HG02759 (cell line): Measurements from ENCODE around the gene MPPE1.
A peak's percentile ranks its signal among the peaks of the same experiment; 100 is the strongest.
"Not testable (repeated sequence)": the region's sequence is repeated elsewhere in the genome, so short reads cannot be mapped to it uniquely, and the experiment has no call there.

Experiments
- ATAC-seq: cut with Tn5 transposase; IDR thresholded peaks from one replicate; pipeline ENCODE4 v1.9.1; 2021; ENCODE audit warnings: mild to moderate bottlenecking, moderate library complexity; ENCODE audit not compliant: unreplicated experiment

Gene MPPE1, protein sequence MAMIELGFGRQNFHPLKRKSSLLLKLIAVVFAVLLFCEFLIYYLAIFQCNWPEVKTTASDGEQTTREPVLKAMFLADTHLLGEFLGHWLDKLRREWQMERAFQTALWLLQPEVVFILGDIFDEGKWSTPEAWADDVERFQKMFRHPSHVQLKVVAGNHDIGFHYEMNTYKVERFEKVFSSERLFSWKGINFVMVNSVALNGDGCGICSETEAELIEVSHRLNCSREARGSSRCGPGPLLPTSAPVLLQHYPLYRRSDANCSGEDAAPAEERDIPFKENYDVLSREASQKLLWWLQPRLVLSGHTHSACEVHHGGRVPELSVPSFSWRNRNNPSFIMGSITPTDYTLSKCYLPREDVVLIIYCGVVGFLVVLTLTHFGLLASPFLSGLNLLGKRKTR

DNA sequence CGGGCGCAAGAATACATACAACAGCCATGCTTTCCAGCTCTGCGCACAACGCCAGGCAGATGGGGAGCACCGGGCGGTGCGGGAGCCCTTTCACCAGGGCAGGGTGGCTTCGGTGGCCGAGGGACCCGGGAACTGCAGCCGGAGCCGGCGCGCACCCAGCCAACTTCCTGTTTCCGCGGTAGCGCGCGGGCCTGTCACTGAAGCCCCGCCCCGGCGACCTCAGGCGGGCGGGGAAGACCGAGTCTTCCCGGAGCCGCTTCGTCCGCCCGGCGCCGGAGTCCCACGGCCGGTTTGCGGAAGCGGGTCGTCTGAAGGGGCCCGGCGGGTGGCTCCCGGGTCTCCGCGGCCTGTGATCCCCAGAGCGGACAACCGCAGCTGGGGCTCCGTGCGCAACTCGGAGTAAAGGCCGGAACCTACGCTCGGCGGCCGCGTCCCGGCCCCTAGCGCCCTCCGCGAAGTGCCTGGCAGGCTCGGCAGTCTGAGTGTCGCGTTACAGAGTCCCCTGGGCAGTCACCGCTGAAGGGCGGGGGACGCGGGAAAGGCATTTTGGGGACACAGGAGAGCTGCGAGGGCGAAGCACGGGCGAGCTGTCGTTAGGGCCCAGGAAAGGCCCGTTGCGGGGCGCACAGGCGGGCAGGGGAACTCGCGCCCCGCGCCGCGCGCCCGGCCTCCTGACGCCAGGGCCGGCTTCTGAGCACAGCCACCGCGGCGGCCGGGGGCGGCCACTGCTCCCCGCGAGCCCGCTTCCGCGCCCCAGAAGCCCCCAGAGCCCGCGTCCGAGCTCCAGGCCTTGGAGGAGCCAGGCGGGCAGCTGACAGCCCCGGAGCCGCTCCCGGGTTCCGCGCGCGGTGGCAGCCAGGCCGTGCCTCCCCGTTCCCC, at the start of gene MPPE1:
Gene MPPE1 (minus strand): TSS at position 136 of the 879 bp plus-strand sequence. CDS start 11,053 bp downstream, outside the sequence.
- peak; percentile 91 for ATAC-seq

DNA sequence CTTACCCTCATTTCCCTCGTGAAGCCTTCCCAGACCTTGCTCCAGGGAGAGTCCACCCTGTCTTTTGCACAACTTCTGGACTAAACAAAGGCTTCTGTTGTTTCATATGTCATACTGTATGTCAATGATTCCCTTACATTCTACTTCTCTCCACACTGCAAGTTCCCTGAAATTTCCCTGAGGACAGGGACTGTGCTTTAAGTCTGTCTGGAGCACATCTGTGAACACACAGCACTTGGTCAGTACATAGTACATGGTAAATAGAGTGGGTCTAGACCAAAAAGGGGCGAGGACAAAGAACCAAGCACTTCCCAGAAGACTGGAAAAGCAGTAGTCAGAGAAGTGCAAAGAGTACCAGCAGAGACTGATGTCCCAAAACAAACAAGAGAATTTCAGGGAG, 49.5 kb upstream of the MPPE1 start:
- ATAC-seq, result no peak

DNA sequence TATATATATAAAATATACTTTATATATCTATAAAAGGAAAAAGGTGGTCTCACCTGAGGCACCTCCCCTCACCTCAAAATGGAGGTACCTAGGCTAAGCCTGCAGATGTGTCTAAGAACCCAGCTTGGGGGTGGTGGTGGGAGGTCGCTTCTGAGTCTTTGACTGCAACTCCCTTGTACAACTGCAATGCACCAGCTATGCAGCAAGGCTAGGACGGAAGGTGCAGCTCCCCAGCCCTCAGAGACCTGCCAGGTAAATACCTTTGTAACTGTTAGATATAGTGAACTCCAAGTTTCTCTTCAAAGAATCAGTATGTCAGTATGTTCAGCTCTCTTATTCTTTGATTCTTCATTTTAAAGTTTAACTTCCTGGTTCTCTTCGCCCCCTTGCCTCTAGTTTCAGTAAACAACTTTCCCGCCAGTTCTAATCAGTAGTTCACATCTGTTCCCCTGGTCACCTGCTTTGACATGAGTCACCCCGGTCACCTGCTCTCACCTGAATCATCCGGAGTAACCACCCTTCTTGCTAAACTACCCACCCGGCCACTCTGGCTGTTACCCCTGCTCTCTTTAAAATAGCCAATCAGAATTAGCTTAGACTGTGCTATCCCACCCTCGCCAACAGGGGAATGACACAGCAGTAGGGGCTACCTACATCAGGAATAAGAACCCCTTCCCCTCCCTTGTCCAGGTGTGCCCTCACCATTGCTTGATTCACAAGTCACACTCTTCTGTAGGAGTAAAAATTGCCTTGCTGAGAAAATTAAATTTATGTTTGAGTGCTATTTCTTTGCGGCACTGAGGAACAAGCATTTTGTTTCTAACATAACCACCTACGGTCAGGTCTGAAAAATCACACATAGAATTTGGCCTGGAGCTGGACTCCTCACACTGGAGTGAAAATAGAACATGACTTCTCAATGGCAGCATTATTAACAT, 48.5 kb upstream of the MPPE1 start:
- no peak for ATAC-seq

DNA sequence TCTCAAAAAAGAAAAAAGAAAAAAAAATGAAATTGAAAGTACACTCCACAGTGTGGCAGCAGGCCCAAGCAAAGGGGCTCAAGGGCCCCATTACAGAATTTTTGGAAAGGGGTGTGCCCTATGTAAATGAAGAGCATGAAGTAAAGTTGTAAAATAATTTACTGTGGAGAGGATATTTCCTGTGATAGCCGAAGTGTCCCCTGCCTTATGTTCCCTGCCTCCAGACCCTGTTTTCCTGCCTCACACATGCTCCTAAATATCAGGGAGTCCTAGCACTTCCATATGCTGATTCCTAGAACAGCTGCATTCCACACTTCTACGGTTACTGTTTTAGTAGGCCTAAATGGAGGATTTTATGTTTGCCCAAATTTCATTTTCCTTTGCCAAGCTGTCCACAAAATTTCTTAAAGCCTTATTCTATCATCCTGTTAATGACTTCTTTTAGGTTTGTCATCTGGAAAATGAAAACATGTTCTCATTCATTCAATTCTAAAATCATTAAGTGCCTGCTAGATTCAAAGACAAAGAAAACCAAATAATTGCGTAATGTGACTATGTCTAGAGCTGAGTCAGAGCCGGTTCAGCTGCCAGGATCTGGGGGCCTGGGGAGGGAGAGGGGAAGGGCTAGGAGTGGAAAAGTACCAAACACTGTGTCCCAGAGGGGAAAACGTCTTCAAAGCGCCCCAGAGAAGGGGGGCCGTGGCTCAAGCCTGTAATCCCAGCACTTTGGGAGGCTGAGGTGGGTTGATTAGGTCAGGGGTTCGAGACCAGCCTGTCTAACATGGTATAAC, 47.3 kb upstream of the MPPE1 start:
- ATAC-seq, result no peak

DNA sequence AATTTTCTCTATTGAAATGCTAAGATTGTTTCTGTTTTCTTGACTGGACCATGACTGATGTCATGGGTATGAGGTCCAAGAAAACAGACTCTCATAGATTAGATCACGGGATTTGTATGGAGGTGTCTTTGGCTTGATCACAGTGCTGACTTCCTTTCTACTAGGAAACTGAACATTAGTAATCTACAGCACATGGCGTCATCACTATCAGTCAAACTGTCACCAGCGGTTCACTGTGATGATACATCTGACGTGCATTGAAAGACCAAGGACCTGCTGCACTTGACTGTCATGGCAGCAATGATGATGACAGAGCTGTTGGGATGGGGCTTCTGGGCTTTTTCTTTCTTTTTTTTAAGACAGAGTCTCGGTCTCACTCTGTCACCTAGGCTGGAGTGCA, 45.0 kb upstream of the MPPE1 start:
- ATAC-seq, result no peak

DNA sequence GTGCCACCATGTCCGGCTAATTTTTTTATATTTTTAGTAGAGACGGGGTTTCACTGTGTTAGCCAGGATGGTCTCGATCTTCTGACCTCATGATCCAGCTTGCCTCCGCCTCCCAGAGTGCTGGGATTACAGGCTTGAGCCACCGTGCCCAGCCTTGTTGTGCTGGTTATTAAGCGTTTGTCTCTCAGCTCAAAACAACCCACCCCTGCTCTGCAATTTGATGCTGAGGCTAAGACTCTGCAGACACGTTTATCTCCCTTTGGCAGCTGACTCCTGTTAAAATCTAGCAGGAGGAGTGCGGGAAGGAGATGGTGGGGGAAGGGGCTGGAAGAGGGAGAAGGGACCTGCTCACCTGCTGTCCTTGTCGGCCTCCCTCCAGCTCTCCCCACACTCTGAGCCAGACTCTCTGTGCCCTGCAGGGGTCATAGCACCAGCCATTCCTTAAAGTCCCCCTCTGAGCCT, 43.3 kb upstream of the MPPE1 start:
- ATAC-seq, result no peak

DNA sequence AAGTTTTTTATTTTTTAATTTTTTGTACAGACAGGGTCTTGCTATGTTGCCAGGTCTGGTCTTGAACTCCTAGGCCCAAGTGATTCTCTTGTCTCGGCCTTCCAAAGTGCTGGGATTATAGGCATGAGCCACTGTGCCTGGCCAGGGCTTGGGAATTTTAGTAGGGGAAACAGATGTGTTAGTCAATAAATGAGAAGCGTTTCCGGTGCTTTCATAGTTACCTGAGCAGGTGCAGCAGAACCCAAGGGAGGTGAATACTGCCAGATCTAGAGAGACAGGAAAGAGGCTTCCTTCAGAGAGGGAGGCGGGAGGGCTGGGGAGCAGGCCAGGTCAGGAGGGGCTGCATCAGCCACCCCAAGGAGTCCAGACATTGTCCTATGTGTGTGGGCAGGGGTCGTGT, 42.7 kb upstream of the MPPE1 start:
- no peak for ATAC-seq

DNA sequence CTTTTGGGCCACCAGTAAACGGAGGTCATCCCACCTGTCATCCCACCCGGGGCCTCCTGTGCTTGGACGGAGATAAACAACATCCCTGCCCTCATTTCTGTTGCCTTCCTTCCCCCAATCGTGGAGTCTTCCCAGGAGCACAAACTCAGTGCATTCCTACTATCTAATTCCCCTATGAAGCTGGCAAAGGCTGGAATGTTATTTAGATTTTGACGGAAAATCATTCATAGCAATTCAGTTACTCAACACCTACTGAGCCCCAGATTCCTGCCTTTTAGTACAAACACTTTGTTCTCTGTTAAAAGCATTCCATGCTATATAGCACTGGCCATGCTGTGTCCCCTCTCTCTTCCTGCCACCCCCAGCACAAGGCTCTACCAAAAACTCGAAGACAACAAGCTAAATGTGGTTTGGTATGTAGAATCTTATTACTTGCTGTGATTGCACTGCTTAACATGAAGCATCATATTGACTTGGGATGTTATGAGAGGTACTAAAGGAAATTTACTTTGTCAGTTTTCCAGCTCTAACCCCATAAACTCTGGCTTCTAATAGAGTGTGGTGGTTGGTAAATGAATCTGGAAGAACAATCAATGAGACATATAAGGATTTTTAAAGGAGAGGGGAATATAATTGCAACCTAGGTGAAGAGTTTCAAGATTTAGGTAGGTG, 40.9 kb upstream of the MPPE1 start:
- no peak for ATAC-seq

DNA sequence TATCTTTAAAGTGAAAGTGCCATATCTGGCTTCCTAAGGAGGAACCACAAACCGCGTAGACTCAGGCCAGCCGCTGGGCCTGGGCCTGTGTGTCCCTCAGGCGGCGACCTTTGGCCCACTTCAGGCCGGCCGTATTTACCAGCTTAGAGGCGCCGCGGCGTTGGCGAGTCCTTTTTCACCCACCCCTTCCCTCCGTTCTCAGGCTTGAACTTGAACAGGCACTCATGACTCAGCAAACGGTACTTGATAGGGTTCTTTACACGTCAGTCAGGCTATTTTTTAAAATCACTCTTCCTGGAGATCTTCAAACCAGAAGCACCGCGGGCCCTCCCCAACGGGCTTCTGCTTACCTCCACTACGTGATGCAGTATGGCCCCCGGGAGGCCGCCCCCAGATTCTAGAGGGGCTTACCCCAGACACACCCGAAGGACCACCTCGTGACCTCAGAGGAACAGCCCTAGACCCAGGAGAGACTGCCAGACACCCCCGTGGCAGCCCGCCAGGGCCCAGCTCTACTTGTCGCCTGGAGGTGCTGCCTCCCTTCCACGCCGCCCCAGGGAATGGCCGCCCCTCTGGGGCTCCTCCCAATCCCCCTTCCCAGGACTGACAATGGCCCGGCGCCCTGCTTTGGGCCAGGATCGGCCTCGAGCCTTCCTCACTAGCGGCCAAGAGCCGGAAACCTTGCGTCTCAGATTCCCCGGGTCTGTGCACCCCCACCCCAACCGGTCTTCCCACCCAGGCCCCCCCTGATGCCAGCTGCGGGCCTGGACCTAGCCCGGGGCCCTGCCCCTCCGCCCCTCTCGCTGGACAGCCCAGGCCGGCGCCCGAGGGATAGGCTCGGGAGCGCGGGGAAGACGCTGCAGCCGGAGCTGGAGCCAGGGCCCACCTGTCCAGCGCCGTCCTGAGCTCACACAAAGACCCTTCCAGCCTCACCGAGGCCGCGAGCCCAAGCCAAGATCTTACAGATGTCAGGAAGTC, 39.4 kb upstream of the MPPE1 start:
- peak; percentile 86 for ATAC-seq

DNA sequence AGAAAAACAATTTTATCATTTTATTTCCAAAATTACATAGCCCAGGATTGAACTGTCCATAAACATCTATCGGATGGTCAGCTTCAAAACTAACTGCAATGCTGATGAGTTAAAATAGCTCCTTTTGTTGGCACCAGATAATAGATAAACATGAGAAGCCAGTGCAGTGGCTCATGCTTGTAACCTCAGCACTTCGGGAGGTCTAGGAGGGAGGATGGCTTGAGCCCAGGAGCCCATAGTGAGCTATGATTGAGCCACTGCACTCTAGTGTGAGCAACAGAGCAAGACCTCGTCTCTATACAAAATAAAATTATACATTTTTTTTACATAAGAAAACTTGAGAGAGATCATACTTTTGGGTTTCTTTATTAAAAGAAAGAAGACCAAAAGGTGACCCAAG, 38.6 kb upstream of the MPPE1 start:
- no peak for ATAC-seq

DNA sequence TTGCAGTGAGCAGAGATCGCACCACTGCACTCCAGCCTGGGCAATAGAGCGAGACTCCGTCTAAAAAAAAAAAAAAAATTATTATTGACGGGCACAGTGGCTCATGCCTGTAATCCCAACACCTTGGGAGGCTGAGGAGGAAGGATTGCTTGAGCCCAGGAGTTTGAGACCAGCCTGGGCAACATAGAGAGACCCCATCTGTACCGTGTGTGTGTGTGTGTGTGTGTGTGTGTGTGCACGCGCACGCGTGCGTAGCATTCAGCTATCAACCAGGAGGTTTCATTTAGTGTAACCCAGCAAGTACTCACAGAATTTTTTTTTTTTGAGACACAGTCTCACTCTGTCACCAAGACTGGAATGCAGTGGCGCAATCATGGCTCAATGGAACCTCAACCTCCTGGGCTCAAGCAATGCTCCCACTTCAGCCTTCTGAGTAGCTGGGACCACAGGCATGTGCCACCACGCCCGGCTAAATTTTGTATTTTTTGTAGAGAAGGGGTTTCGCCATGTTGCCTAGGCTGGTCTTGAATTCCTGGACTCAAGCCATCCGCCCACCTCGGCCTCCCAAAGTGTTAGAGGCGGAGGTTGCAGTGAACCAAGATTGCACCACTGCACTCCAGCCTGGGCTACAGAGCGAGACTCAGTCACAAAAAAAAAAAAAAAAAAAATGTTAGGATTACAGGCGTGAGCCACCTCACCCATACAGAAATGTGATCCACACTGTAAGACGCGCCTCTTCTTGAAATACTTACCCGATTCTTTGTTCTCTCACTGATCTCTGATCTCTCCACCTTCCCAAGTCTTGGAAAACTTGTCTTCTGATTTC, 37.9 kb upstream of the MPPE1 start:
- ATAC-seq, result not testable (repeated sequence)

DNA sequence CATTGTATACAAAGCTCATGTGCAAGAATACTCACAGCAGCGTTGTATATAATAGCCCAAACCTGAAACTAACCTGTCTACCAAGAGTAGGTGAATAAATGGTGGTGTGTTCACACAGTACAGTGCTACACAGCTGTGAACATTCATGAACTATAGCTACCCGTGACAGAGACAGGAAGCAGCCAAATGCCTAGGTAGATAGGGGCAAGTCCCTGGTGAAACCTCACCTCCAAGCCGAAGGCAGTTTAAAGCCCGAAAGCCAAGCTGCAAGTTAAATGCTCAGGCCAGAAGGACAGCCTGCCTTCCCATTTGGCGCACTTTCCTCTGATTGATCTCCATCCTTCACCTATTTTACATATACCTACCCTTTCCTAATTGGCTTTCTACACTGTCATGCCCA, 36.7 kb upstream of the MPPE1 start:
- ATAC-seq, result no peak

DNA sequence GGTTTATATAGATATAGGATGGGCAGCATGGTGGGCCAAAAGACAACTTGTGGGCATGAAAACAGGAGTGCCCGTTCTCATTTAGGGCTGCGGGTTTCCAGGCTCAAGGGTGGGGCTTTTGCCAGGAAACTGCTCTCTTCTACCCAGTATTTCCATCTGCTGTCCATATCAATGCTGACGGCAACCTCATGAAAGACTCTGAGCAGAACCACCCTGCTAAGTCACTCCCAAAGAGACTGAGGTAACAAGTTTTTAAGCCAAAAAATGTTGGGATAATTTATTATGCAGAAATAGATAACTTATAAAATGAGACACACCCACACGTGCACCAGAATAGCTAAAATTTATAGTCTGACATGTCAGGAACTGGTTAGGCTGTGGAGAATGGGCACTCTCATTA, 36.1 kb upstream of the MPPE1 start:
- no peak for ATAC-seq

DNA sequence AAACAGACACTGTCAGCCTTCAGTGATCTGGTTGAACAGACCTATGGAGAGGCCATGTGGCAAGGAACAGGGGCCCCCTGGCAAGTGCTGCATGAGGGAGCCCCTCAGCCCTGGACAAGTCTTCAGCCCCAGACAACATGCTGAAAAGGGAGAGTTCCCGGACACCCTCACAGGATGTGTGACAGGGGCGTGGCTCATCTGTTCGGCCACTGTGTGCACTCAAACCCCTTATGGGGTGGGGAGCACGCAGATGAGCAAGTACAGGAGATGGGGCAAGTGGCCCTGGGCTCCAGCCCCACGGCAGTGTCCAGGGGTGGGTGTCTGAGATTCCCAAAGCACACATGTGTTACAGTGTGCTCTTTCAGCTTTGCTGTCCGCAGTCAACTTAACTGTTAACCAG, 35.4 kb upstream of the MPPE1 start:
- no peak for ATAC-seq

DNA sequence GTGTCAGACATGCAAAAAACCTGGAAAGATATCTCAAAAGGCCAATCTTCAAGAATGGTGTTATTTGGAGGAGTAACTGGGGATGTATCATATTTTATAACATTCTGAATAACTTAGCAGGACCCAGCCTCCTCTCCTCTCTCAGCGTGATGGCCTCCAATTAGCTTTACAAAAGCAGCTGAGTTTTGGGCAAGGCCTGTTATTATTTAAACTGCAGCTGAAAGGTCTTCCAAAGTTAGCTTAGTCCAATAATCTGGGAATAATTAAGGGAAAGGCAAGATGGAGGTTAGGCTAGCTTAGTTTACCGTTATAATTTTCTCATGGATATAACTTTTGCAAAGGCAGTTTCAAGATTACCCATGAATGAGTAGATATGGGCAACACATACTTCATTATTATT, 32.8 kb upstream of the MPPE1 start:
- ATAC-seq, result no peak

DNA sequence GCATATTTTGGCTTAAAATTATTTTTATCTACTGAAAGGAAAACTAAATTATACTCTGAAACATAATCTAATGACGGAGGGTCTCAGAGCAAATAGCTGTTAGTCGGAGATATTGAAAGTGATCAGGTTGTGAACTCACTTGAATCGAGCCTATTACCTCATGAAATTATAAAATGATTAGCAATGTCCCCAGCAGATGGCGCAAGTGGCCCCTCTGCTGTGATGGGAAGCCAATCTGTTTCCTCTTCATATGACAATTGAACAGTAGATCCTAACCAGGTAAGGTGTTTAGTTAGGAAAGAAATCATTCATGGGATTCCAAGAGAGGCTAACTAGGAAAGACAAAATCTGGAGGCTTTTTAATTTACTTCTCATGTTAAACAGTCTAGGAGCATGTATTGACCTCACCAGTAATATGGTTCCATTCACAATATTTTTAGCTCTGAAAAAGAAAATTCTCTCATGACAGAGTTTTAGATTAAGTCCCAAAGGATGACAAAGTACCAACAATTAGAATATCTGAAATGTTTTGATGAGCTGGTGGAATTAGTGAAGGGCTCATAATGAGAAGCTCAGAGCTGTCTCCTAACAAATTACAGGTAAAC, 29.9 kb upstream of the MPPE1 start:
- no peak for ATAC-seq

DNA sequence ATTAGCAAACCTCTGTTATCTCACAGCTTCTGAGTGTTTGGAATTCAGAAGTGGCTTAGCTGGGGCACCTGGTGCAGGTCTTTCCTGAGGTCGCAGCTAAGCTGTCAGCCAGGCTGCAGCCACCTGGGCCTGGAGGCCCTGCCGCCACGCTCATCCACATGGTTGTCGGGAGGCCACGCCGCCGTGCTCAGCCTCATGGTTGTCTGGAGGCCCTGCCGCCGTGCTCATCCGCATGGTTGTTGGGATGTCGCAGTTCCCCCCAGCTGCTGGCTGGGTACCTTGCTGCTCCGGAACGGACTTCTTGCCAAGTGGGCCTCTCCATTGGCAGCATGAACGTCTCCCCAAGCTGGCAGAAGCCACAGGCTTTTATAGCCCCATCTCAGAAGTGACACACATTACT, 24.3 kb upstream of the MPPE1 start:
- no peak for ATAC-seq
